Mammary epithelial cell (primary cell): ENCODE measurements around the gene MTFMT.

Experiments used
- CTCF ChIP-seq, 2 donors: IDR thresholded peaks in 1 of 2; conservative IDR thresholded peaks in 1 of 2; 2 replicates each; pipeline ENCODE4 v1.5.1; 2011 to 2012; ENCODE audit warnings: inconsistent platforms in 2 of 2, low read length in 2 of 2, mild to moderate bottlenecking in 2 of 2, control low read depth in 1 of 2, low read depth in 1 of 2; ENCODE audit not compliant: insufficient read depth in 1 of 2; ENCODE audit errors: extremely low read depth in 1 of 2
- EZH2 ChIP-seq: IDR thresholded peaks from 2 replicates; pipeline ENCODE4 v1.6.1; 2012; ENCODE audit warnings: low read length, inconsistent platforms, borderline replicate concordance

- TF ChIP-seq CTCF (conservative IDR thresholded peaks at IDR 0.05 in 1 of 2, IDR thresholded peaks at IDR 0.05 in 1 of 2; ENCODE audit: extremely low read depth in 1 of 2, insufficient read depth in 1 of 2, low read depth in 1 of 2, low read length in 2 of 2) = no peak
- no peak for TF ChIP-seq EZH2
Observed at GRCh38 chr15:65059931-65060596, 30.6 kb upstream of the MTFMT start.
